Measurements from ENCODE around the gene HES5. TPM values are rescaled to one million over a fixed set of nuclear protein-coding genes. Genes with fewer than 3 reads are reported as not detected.
A peak's percentile ranks its signal among the peaks of the same experiment; 100 is the strongest.

The HES5 gene
- polyA plus RNA-seq, 1 donor (not counting 4 experiments of a cell fraction or from before 2014, with no cell fraction given): 0.33 TPM

DNA sequence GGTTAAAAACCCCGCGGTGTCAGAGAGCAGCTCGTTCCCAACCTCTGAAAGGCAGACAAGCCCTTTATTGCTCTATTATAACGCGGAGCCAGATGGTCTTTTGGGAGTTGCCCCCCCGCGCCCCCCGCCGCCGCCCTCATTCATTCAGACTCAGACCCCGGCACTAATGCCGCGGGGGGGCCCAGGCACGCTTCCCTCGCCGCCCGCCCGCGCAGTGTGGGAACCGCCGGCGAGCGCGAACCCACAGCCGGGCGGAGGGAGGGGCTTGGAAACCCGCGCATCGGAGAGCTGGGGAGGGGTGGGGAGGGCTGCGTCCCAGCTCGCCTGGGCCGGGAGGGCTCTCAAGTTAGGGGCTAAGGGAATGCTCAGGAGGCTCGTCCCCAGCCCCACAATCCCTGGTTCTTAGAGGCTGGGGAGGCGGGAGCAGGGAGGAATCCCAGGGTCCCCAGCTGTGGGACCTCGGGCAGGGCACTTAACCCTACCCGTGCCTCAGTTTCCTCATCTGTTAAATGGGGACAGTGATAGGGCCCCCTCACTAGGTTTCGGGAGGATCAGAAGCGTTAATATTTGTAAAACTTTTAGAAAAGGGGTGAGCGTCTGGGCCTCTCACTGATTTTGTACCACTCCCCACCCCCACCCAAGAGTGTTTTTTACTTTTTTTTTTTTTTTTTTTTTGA is 10.9 kb upstream of the HES5 start:
- Histone ChIP-seq H3K9me3 (ENCODE audit: control insufficient read depth, low read depth, low read length) (no peaks in the 10 kb centered on the region), H4K20me1 (ENCODE audit: control insufficient read depth, extremely low read depth, insufficient read depth, low read length) (no peaks in the 10 kb centered on the region), H3K4me1 (ENCODE audit: control insufficient read depth, extremely low read depth, insufficient read depth, low read length) (peaks cover 24% of the 10 kb centered on the region), H2AFZ (ENCODE audit: control insufficient read depth, low read length) (no peak overlapping the region), H3K79me2 (ENCODE audit: control insufficient read depth, insufficient read depth, low read length) (no peaks in the 10 kb centered on the region), H3K9ac (ENCODE audit: control insufficient read depth, extremely low read depth, insufficient read depth, low read length) (no peak overlapping the region), H3K27ac (ENCODE audit: control insufficient read depth, insufficient read depth, low read length) (no peak overlapping the region), H3K9me1 (ENCODE audit: control insufficient read depth, extremely low read depth, insufficient read depth, low read length) (no peaks in the 10 kb centered on the region), H3K4me2 (ENCODE audit: control insufficient read depth, extremely low read depth, insufficient read depth, low read depth, low read length) (no peak overlapping the region), H3K27me3 (ENCODE audit: control insufficient read depth, extremely low read depth, insufficient read depth, low read length) (no peaks in the 10 kb centered on the region), H3K4me3 (ENCODE audit: control insufficient read depth in 2 of 3, extremely low read depth in 1 of 3, insufficient read depth in 2 of 3, low read depth in 1 of 3, low read length in 3 of 3) (no peak overlapping the region), H3K36me3 (ENCODE audit: control insufficient read depth in 2 of 2, extremely low read depth in 1 of 2, insufficient read depth in 2 of 2, low read length in 2 of 2) (no peaks in the 10 kb centered on the region)
- FAIRE-seq: no peak
- no peak for TF ChIP-seq CTCF (optimal IDR thresholded peaks at IDR 0.05 in 1 of 3, IDR thresholded peaks at IDR 0.05 in 1 of 3, conservative IDR thresholded peaks at IDR 0.05 in 1 of 3; ENCODE audit: extremely low read depth in 1 of 3, insufficient read depth in 2 of 3, low read length in 3 of 3)
- TF ChIP-seq EZH2 (IDR thresholded peaks at IDR 0.05; ENCODE audit: low read length): no peak
- no peak for DNase-seq (ENCODE audit: low read depth, low spot score)
- dilution Hi-C loops (cut with MboI; ENCODE audit: extremely low pct_ligation_motif_present, low sequenced_read_pairs): no loop called here

- H3K4me1 ChIP-seq (ENCODE audit: control insufficient read depth, extremely low read depth, insufficient read depth, low read length): peaks cover 36% of the 10 kb centered on the region
Observed at GRCh38 chr1:2539312-2539907, 9.3 kb upstream of the HES5 start.

More at GRCh38 chr1:2539312-2539907, 9.3 kb upstream of the HES5 start:
- H3K9ac ChIP-seq (ENCODE audit: control insufficient read depth, extremely low read depth, insufficient read depth, low read length): no peak overlapping the region
- TF ChIP-seq CTCF (optimal IDR thresholded peaks at IDR 0.05 in 1 of 3, IDR thresholded peaks at IDR 0.05 in 1 of 3, conservative IDR thresholded peaks at IDR 0.05 in 1 of 3; ENCODE audit: extremely low read depth in 1 of 3, insufficient read depth in 2 of 3, low read length in 3 of 3): peak in 2 of 3 experiments; percentile 35 to 55
- no peak for TF ChIP-seq EZH2 (IDR thresholded peaks at IDR 0.05; ENCODE audit: low read length)
- no peak overlapping the region for H3K4me2 ChIP-seq (ENCODE audit: control insufficient read depth, extremely low read depth, insufficient read depth, low read depth, low read length)
- H3K36me3 ChIP-seq (ENCODE audit: control insufficient read depth in 2 of 2, extremely low read depth in 1 of 2, insufficient read depth in 2 of 2, low read length in 2 of 2): no peaks in the 10 kb centered on the region
- no peaks in the 10 kb centered on the region for H3K79me2 ChIP-seq (ENCODE audit: control insufficient read depth, insufficient read depth, low read length)
- H3K4me3 ChIP-seq (ENCODE audit: control insufficient read depth in 2 of 3, extremely low read depth in 1 of 3, insufficient read depth in 2 of 3, low read depth in 1 of 3, low read length in 3 of 3): no peak overlapping the region
- no peaks in the 10 kb centered on the region for H3K9me1 ChIP-seq (ENCODE audit: control insufficient read depth, extremely low read depth, insufficient read depth, low read length)
- no peak overlapping the region for H2AFZ ChIP-seq (ENCODE audit: control insufficient read depth, low read length)
- no peaks in the 10 kb centered on the region for H3K9me3 ChIP-seq (ENCODE audit: control insufficient read depth, low read depth, low read length)
- no peak overlapping the region for H3K27ac ChIP-seq (ENCODE audit: control insufficient read depth, insufficient read depth, low read length)
- FAIRE-seq: no peak
- H3K27me3 ChIP-seq (ENCODE audit: control insufficient read depth, extremely low read depth, insufficient read depth, low read length): no peaks in the 10 kb centered on the region
- DNase-seq (ENCODE audit: low read depth, low spot score): no peak
- H4K20me1 ChIP-seq (ENCODE audit: control insufficient read depth, extremely low read depth, insufficient read depth, low read length): no peaks in the 10 kb centered on the region
- dilution Hi-C loops (cut with MboI; ENCODE audit: extremely low pct_ligation_motif_present, low sequenced_read_pairs): no loop called here

Data from keratinocyte (primary cell).